Measurements from ENCODE around the gene OGFOD3.
A peak's percentile ranks its signal among the peaks of the same experiment; 100 is the strongest.
"Not testable (repeated sequence)": the region's sequence is repeated elsewhere in the genome, so short reads cannot be mapped to it uniquely, and the experiment has no call there.

OGFOD3 gene

GRCh38 chr17:82374626-82375331 is 43.6 kb downstream of the OGFOD3 start:
- Histone ChIP-seq H3K4me3 (ENCODE audit: low read depth, low read length) (no peak overlapping the region), H3K4me1 (no peaks in the 10 kb centered on the region; the same call in 1 of the 2 replicates), H3K9me3 (no peaks in the 10 kb centered on the region), H3K36me3 (no peaks in the 10 kb centered on the region), H3K27me3 (peaks cover 61% of the 10 kb centered on the region)
- no peak for DNase-seq
- TF ChIP-seq CTCF (IDR thresholded peaks at IDR 0.05; ENCODE audit: low read depth, low read length), result no peak

GRCh38 chr17:82373731-82374625 is 44.4 kb downstream of the OGFOD3 start:
- no peak overlapping the region for H3K4me3 ChIP-seq (ENCODE audit: low read depth, low read length)
- no peak for DNase-seq
- H3K27me3 ChIP-seq, result peaks cover 55% of the 10 kb centered on the region
- H3K36me3 ChIP-seq, result no peaks in the 10 kb centered on the region
- TF ChIP-seq CTCF (IDR thresholded peaks at IDR 0.05; ENCODE audit: low read depth, low read length), result no peak
- no peaks in the 10 kb centered on the region for H3K4me1 ChIP-seq
- H3K9me3 ChIP-seq, result no peaks in the 10 kb centered on the region

DNA sequence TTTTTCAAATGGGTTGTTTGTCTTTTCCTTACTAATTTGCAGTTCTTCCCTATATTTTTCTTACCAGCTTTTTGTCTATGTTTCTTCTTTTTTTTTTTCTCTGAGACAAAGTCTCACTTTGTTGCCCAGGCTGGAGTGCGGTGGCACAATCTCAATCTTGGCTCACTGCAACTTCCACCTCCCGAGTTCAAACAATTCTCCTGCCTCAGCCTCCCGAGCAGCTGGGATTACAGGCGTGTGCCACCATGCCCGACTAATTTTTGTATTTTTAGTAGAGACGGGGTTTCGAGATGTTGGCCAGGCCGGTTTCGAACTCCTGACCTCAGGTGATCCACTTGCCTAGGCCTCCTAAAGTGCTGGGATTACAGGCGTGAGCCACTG is 45.3 kb downstream of the OGFOD3 start:
- peaks cover 46% of the 10 kb centered on the region for H3K27me3 ChIP-seq
- H3K9me3 ChIP-seq; H3K36me3 ChIP-seq; DNase-seq; H3K4me1 ChIP-seq; H3K4me3 ChIP-seq (ENCODE audit: low read depth, low read length): not testable (repeated sequence)

GRCh38 chr17:82372249-82373071 is 45.9 kb downstream of the OGFOD3 start:
- no peaks in the 10 kb centered on the region; the same call in 1 of the 2 replicates for H3K4me1 ChIP-seq
- peaks cover 44% of the 10 kb centered on the region for H3K27me3 ChIP-seq
- H3K4me3 ChIP-seq (ENCODE audit: low read depth, low read length), result no peak overlapping the region
- no peaks in the 10 kb centered on the region for H3K36me3 ChIP-seq
- H3K9me3 ChIP-seq, result no peaks in the 10 kb centered on the region
- DNase-seq, result no peak
- no peak for TF ChIP-seq CTCF (IDR thresholded peaks at IDR 0.05; ENCODE audit: low read depth, low read length)

DNA sequence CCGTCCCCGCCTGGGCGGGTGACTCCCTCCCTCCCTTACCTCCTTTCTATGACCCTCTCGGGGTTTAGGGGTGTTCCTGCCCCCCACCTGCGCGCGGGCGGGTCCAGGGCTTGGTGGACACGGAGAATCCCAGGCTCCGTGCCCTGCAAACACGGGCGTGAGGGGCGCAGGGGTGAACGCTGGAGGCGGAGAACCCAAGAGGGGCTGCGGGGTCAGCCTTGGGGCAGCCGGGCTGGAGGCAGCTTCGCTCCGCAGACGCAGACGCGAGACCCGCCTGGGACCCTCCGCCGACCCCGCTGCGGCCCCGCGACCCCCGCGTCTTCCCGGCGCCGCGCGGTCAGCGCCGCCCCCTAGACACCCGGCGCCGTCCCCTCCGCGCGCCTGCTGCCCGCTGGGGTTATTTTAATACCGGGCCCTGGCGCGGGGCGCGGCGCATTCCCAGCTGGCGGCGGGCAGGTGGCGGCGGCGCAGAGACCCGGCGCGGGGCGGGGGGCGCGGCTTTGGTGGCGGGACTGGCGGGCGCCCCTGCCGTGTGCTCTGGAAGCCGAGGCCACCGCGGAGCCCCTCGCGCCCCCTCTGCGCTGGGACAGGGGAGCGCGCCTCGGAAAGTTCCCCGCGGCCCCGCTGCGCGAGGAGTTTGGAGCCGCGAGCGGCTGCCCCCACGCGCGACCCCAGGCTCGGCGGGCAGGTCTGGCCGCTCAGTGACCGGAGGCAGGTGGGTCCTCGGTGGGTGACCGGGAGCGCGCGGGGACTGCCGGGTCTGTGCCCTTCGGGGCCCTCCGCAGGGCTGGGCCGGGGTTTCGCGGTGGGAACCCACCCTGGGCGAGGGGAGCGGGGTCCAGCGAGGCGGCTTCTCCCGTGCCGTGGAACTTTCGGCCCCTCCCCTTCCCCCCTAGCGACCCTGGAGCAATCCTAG is 46.8 kb downstream of the OGFOD3 start, which contains the start of gene UTS2R:
UTS2R (plus strand) TSS at position 433 of the 916 bp plus-strand sequence. CDS start 2,560 bp downstream, outside the sequence.
- Histone ChIP-seq H3K9me3 (no peaks in the 10 kb centered on the region), H3K36me3 (no peaks in the 10 kb centered on the region), H3K4me3 (ENCODE audit: low read depth, low read length) (peak within 1 kb of the TSS; percentile 8), H3K27me3 (peaks cover 44% of the 10 kb centered on the region), H3K4me1 (no peaks in the 10 kb centered on the region; the same call in 1 of the 2 replicates)
- no peak for DNase-seq
- no peak for TF ChIP-seq CTCF (IDR thresholded peaks at IDR 0.05; ENCODE audit: low read depth, low read length)
